Measurements from ENCODE around the gene LITAFD.
A peak's percentile ranks its signal among the peaks of the same experiment; 100 is the strongest.

Gene LITAFD

DNA sequence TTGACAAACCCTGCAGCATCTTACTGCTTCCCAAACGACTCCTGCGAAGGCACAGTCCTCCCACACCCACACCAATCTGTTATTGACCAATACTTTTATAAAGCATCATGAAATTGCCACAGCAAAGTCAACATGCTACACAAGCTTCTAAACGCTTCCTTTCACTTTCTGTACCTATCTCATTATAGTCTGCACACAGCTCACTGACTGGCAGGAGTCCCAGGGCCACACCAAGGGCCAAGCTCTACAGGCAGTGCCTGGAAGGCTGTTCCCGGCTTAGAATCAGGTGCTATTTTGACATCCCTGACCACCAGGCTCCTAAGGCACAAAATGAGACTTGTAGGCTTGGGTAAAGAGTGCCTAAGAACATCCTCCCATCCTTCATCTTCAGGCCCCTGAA, 42.1 kb downstream of the LITAFD start:
- DNase-seq: no peak
- TF ChIP-seq, protein P1, sequence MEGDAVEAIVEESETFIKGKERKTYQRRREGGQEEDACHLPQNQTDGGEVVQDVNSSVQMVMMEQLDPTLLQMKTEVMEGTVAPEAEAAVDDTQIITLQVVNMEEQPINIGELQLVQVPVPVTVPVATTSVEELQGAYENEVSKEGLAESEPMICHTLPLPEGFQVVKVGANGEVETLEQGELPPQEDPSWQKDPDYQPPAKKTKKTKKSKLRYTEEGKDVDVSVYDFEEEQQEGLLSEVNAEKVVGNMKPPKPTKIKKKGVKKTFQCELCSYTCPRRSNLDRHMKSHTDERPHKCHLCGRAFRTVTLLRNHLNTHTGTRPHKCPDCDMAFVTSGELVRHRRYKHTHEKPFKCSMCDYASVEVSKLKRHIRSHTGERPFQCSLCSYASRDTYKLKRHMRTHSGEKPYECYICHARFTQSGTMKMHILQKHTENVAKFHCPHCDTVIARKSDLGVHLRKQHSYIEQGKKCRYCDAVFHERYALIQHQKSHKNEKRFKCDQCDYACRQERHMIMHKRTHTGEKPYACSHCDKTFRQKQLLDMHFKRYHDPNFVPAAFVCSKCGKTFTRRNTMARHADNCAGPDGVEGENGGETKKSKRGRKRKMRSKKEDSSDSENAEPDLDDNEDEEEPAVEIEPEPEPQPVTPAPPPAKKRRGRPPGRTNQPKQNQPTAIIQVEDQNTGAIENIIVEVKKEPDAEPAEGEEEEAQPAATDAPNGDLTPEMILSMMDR (IDR thresholded peaks at IDR 0.05): no peak
- Mint-ChIP-seq H3K27ac (peak overlapping the region; percentile 46), H3K4me3 (no peak overlapping the region), H3K9me3 (no peaks in the 10 kb centered on the region), H3K27me3 (ENCODE audit: low read depth, poor library complexity) (no peaks in the 10 kb centered on the region), H3K4me1 (peaks cover 17% of the 10 kb centered on the region), H3K36me3 (ENCODE audit: low read depth) (peaks cover 65% of the 10 kb centered on the region)

DNA sequence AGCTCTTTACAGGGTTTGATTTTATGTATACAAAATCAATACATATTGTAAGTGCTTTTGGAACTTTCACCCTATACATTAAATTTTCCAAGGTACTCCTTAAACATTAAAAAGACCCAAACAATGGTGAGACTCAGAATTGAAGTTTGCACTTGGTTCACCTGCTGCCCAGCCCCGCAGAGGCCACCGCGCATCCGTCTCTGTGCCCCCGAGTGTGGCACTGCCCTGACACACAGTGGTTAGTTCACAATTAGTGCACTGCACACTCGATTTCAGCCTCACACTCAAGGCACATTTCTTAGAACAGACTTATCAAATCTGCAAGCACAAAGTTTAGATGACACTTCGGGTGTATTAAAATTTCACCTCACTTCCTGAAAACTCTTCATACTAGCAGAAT, 43.3 kb downstream of the LITAFD start:
- Mint-ChIP-seq H3K27ac (peak overlapping the region; percentile 36), H3K4me3 (no peak overlapping the region), H3K27me3 (ENCODE audit: low read depth, poor library complexity) (no peaks in the 10 kb centered on the region), H3K4me1 (peaks cover 25% of the 10 kb centered on the region), H3K9me3 (no peaks in the 10 kb centered on the region), H3K36me3 (ENCODE audit: low read depth) (peaks cover 64% of the 10 kb centered on the region)
- no peak for DNase-seq
- TF ChIP-seq, protein P1 (IDR thresholded peaks at IDR 0.05): no peak

DNA sequence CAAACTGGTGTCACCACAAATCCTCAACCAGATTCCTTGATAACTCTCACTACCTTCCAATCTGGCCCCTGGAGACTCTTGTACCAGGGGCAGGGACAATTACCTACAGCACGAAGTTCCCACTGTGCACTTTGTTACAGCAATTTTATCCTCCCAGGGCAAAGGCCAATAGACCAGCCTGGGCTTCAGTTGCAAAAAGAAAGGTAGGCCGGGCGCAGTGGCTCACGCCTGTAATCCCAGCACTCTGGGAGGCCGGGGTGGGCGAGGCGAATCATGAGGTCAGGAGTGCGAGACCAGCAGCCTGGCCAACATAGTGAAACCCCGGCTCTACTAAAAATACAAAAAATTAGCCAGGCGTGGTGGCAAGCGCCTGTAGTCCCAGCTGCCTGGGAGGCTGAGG, 44.7 kb downstream of the LITAFD start:
- H3K4me3 Mint-ChIP-seq: no peak overlapping the region
- no peaks in the 10 kb centered on the region for H3K27me3 Mint-ChIP-seq (ENCODE audit: low read depth, poor library complexity)
- TF ChIP-seq, protein P1 (IDR thresholded peaks at IDR 0.05): no peak
- H3K36me3 Mint-ChIP-seq (ENCODE audit: low read depth): peaks cover 54% of the 10 kb centered on the region
- H3K4me1 Mint-ChIP-seq: peaks cover 29% of the 10 kb centered on the region
- no peak overlapping the region for H3K27ac Mint-ChIP-seq
- H3K9me3 Mint-ChIP-seq: no peaks in the 10 kb centered on the region
- no peak for DNase-seq

DNA sequence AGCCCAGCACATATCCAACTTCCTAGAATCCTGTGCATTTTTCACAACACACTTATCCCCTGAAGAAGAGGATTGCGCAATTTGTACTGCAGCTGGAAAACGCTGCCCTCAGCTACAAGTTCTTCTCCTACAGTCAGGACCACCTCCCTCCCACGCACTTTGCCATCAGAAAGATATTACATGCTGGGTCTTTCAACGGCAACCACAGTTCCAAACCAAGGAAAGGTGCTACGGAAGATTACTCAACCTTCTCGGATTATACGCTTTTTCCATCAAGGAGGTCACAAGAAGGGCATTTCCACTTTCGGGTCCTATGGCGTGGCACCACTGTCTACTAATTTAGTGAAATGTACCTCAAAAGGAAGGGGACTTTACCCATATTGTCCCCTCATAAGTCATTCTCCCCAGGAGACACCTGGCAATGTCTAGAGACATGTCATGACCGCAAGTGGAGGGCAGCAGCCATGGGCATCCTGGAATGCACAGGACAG, 46.4 kb downstream of the LITAFD start:
- H3K27ac Mint-ChIP-seq: no peak overlapping the region
- peaks cover 32% of the 10 kb centered on the region for H3K4me1 Mint-ChIP-seq
- TF ChIP-seq, protein P1 (IDR thresholded peaks at IDR 0.05): no peak
- H3K9me3 Mint-ChIP-seq: no peaks in the 10 kb centered on the region
- peaks cover 55% of the 10 kb centered on the region for H3K36me3 Mint-ChIP-seq (ENCODE audit: low read depth)
- H3K27me3 Mint-ChIP-seq (ENCODE audit: low read depth, poor library complexity): no peaks in the 10 kb centered on the region
- DNase-seq: no peak
- no peak overlapping the region for H3K4me3 Mint-ChIP-seq

DNA sequence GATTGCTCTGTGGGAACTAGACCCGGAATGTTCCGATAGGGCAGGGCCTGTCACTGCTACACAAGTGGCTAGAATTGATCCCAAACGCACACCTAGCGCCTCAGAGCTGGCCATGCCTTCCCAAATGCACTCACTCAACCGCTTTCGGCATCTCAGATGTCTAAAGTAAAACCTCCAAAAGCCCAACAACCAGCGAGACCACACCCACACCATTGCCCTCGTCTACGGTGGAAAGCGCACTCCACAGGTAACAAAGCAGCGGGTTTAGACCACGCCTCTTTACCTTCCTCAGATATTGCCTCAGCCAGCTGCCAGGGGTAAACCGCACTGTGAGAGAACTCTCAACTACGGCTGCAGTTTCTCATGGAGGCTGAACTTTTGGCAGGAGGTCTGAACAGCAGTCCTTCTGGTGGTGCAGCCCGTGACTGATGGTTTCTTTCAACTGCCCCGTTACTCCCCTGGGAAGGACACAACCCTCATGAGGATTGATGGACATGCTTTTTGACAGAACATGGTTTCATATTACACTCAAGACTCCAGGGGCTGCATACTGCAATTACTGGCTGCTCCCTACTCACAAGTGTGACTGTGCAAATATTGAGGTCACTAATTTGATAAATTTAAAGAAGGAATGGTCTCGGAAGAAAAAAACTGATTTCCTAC, 47.1 kb downstream of the LITAFD start:
- TF ChIP-seq, protein P1 (IDR thresholded peaks at IDR 0.05): no peak
- Mint-ChIP-seq H3K9me3 (no peaks in the 10 kb centered on the region), H3K36me3 (ENCODE audit: low read depth) (peaks cover 55% of the 10 kb centered on the region), H3K4me3 (peak overlapping the region; percentile 10), H3K4me1 (peaks cover 34% of the 10 kb centered on the region), H3K27me3 (ENCODE audit: low read depth, poor library complexity) (no peaks in the 10 kb centered on the region), H3K27ac (peak overlapping the region; percentile 91)
- DNase-seq: peak; percentile 42

DNA sequence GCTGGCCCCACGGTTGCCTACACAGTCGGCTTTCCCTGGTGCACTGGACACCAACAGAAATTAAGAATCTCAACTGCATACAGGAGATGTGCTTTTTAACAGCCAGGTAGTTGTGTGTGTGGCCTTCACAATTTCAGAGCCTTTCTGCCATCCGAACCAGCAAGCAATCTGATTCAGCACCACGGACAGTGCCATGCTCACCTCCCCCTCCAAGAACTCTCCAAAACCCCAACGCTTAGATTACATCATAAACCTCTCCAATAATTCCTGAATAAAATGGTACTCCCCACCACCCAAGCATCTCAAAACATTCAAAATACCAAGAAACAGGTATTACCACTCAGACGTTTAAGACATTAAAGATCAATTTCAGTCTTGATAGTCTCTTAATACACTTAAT, 49.7 kb downstream of the LITAFD start:
- H3K9me3 Mint-ChIP-seq: no peaks in the 10 kb centered on the region
- no peak overlapping the region for H3K4me3 Mint-ChIP-seq
- H3K36me3 Mint-ChIP-seq (ENCODE audit: low read depth): peaks cover 38% of the 10 kb centered on the region
- H3K27ac Mint-ChIP-seq: no peak overlapping the region
- H3K4me1 Mint-ChIP-seq: peaks cover 49% of the 10 kb centered on the region
- DNase-seq: peak; percentile 80
- TF ChIP-seq, protein P1 (IDR thresholded peaks at IDR 0.05): no peak
- no peaks in the 10 kb centered on the region for H3K27me3 Mint-ChIP-seq (ENCODE audit: low read depth, poor library complexity)
